GM20431 (cell line): ENCODE data around the gene PDE3A.

Source experiments
- in situ Hi-C: fragments of 300-500 bp; cut with MseI, MboI; formaldehyde crosslinking; loops from one replicate; pipeline ENCODE4 v1.15.0; 2020; ENCODE audit warnings: low sequenced_read_pairs; ENCODE audit not compliant: unreplicated experiment

Gene PDE3A

GRCh38 chr12:20641106-20641505 is 272.8 kb downstream of the PDE3A start:
- in situ Hi-C loops = no loop called here

GRCh38 chr12:20643822-20644221 is 275.5 kb downstream of the PDE3A start:
- in situ Hi-C loops = no loop called here

DNA sequence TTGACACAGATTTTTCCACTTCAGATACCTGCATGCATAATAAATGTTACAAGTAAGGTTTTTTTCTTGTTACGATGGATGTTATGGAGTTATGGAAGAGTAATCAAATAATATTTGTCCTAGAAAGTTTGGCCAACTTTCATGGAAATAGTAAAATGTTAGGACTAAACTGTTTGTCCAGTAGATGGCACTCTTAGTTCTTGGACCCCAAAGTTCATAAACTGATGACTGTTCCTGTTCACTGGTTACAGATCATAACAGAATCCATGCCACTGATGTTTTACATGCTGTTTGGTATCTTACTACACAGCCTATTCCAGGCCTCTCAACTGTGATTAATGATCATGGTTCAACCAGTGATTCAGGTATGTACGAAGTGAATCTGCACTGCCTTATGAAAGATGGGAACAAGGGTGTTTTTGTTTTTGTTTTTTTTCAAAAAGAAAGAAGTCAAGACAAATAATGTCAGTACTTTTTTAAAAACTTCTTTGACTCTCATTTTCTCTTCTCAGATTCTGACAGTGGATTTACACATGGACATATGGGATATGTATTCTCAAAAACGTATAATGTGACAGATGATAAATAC is 278.0 kb downstream of the PDE3A start:
- in situ Hi-C loops = no loop called here

GRCh38 chr12:20653871-20654270 is 285.5 kb downstream of the PDE3A start:
- in situ Hi-C loops = no loop called here

GRCh38 chr12:20656600-20656999 is 288.3 kb downstream of the PDE3A start:
- in situ Hi-C loops = no loop called here

- in situ Hi-C loops = no loop called here
Observed at GRCh38 chr12:20657496-20657895, 289.2 kb downstream of the PDE3A start.

DNA sequence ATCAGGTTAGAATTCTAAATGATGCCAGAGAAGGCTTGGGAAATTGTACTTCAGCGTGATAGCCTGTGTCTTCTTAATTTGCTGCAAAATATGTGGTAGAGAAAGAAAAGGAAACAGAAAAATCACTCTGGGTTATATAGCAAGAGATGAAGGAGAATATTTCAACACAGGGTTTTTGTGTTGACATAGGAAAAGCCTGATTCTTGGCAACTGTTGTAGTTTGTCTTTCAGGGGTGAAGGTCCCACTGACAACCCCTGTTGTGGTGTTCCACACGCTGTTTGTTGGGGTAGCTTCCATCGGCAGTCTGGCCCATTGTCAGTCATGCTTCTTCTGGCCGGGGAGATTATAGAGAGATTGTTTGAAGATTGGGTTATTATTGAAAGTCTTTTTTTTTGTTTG is 313.0 kb downstream of the PDE3A start:
- in situ Hi-C loops = no loop called here

GRCh38 chr12:20695232-20695631 is 326.9 kb downstream of the PDE3A start, which contains the start of gene SLCO1C1:
TSS of gene SLCO1C1 (plus strand) at chr12:20695332. CDS start at chr12:20699577, 4,245 bp downstream.
- in situ Hi-C loops = no loop called here

- in situ Hi-C loops = no loop called here
Observed at GRCh38 chr12:20696181-20696905, 328.0 kb downstream of the PDE3A start.

GRCh38 chr12:20701106-20701505 is 332.8 kb downstream of the PDE3A start:
- in situ Hi-C loops = no loop called here

DNA sequence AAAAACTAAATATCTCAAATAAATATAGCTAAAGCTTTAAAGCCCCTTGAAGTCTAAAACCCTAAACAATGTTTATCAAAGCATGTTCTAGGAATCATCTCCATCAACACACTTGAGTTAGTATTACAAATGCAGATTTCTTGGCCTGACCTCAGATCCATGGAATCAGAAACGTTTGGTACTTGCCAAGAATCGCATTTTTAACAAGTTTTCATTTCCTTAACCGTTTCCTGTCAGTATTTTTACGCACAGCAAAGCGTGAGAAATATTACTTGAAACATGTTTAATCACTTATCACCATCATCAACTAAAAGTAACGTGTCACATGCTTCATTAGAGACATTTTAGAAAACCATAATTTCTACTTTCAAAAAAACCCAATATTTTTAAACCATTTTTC is 336.5 kb downstream of the PDE3A start:
- in situ Hi-C loops = no loop called here

- in situ Hi-C loops = no loop called here
Observed at GRCh38 chr12:20711846-20712245, 343.5 kb downstream of the PDE3A start.

DNA sequence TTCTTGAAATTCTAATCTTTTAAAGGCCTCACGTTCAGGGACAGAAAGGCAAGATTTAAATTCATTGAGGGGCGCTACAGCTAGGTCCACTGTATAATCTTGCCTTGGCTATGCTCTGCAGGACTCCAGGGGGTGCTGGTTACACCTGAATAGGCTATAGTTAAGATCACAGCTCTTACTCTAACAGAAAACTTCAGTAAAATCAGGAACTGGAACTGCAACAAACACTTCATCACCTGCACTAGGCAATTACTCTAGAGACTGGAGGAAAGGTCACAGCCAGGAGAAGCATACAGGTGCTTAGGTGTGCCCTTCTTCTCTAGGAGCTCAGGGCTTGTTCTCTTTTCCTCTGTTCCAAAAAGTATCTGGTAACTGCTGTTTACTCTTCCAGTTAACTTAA is 347.7 kb downstream of the PDE3A start:
- in situ Hi-C loops = no loop called here

GRCh38 chr12:20716985-20717384 is 348.6 kb downstream of the PDE3A start:
- in situ Hi-C loops = no loop called here

- in situ Hi-C loops = no loop called here
Observed at GRCh38 chr12:20718294-20718693, 350.0 kb downstream of the PDE3A start.

DNA sequence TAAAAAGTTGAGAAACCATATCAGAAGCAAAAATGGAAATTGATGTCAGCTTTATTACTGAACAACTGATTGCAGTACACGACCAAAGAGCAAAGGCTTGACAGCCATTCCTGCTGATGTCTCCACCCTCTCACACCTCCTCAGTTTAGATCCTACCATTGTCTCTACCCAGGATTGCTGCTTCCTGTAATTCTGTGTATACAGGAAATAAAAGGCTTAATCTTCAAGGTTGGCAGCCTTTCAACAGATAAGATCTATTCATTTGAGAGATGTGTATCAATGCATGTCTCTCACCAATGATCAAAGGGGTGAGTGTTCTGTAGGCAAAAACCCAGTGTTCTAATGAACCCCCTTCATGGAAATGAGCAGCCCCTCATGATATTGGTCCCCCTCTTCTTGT is 353.8 kb downstream of the PDE3A start:
- in situ Hi-C loops = no loop called here

DNA sequence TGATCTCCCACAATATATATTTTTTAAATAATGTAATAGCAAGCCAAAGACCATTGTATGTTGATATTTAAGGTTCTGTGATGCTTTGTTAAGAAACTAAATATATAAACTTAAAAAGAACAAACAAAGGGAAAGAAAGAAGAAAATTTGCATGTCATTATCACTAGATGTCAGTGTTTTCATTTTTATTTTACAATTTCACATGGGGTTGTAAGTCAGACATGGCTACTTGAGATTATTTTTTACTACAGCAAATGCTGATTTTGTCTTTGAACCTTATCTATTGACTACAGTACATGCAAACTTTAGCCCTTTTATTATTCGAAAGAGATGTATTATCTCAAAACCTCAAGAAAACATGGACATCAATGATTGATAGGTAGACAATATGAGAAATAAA is 362.9 kb downstream of the PDE3A start:
- in situ Hi-C loops = no loop called here
